OCI-LY3 (cell line): ENCODE data around the gene IFNE.

ENCODE experiments used
- EZH2phosphoT487 ChIP-seq: fragments of 200-600 bp; shearing (Covaris generic); IDR thresholded peaks from 2 replicates; pipeline ENCODE4 v1.6.1; 2018; ENCODE audit warnings: antibody characterized with exemption, mixed run types, low read depth
- TF ChIP-seq, protein P1 (sequence below): fragments of 200-600, 300-600 bp; sonication (generic); IDR thresholded peaks from 2 replicates; pipeline ENCODE4 v1.5.1; 2014; ENCODE audit warnings: antibody characterized with exemption, low read length, low read depth

DNA sequence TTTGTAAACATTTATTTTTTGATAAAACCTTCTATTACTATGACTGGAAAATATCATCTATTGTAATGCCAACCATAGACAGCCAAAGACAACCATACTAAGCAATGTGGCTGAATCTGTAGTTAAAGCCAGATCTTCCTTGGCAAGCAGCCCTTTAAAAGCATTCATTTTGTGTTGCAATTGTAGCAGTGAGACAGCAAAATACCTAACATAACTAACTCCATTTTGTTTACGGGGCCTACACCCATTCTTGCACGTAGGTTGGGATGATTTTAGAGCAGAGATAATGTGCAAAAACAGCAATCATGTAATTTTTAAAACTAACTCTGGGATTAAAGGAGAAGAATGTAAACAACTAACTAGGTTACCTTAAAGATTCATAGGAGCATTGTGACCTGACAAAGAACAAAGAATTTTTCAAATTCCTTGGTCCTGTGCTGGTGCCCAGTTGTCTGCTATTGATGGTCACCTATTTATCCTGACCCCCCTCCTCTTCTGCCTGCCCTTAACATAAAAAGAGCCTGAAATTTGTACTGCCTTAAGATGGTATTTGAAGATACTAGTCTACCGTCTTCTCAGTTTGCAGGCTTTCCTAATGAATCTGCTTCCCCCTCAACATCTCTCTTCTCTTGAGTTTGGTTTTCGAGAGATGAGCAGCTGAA, 31.2 kb downstream of the IFNE start:
- TF ChIP-seq, protein P1, sequence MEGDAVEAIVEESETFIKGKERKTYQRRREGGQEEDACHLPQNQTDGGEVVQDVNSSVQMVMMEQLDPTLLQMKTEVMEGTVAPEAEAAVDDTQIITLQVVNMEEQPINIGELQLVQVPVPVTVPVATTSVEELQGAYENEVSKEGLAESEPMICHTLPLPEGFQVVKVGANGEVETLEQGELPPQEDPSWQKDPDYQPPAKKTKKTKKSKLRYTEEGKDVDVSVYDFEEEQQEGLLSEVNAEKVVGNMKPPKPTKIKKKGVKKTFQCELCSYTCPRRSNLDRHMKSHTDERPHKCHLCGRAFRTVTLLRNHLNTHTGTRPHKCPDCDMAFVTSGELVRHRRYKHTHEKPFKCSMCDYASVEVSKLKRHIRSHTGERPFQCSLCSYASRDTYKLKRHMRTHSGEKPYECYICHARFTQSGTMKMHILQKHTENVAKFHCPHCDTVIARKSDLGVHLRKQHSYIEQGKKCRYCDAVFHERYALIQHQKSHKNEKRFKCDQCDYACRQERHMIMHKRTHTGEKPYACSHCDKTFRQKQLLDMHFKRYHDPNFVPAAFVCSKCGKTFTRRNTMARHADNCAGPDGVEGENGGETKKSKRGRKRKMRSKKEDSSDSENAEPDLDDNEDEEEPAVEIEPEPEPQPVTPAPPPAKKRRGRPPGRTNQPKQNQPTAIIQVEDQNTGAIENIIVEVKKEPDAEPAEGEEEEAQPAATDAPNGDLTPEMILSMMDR, result no peak
- no peak for TF ChIP-seq EZH2phosphoT487
